ENCODE data around the gene CFAP210. TPM values are rescaled to one million over a fixed set of nuclear protein-coding genes. Genes with fewer than 3 reads are reported as not detected.

CFAP210 gene
- total RNA-seq, 1 experiment from 2014 or later: 0.94 TPM

- DNase-seq: no peak
- no peak overlapping the region for H4K8ac ChIP-seq (replicated peaks; ENCODE audit: insufficient read length, low read depth, low read length)
- Mint-ChIP-seq H3K4me3 (no peak overlapping the region), H3K27me3 (ENCODE audit: low read depth) (no peaks in the 10 kb centered on the region), H3K27ac (no peak overlapping the region), H3K4me1 (no peaks in the 10 kb centered on the region), H3K36me3 (ENCODE audit: insufficient read depth in 1 of 3, low read depth in 3 of 3) (peaks cover 6 to 63% (median 31%) of the 10 kb centered on the region in 3 experiments; a peak in 6 of 7 replicates), H3K9me3 (no peaks in the 10 kb centered on the region)
- H3K4me2 ChIP-seq (ENCODE audit: insufficient read depth, insufficient read length, low read length): no peak overlapping the region
- no peaks in the 10 kb centered on the region for H3K79me1 ChIP-seq (ENCODE audit: insufficient read depth, low read depth, low read length, poor library complexity, severe bottlenecking)
- no peaks in the 10 kb centered on the region for H3K27me3 ChIP-seq (ENCODE audit: insufficient read depth, low read length)
- no peak overlapping the region for H3K56ac ChIP-seq (ENCODE audit: insufficient read length, low read depth, low read length)
- H2BK20ac ChIP-seq (ENCODE audit: low read depth, low read length, poor library complexity, severe bottlenecking): no peak overlapping the region
- H2BK120ac ChIP-seq (ENCODE audit: low read depth, low read length, poor library complexity, severe bottlenecking): no peak overlapping the region
- no peak overlapping the region for H4K91ac ChIP-seq (ENCODE audit: insufficient read length, low read depth, low read length)
- no peak overlapping the region for H2AK5ac ChIP-seq (ENCODE audit: insufficient read length, low read length)
- no peaks in the 10 kb centered on the region for H3K9me3 ChIP-seq (ENCODE audit: control insufficient read depth, low read depth, low read length)
- H3K79me2 ChIP-seq (ENCODE audit: insufficient read depth, low read length): no peaks in the 10 kb centered on the region
- no peak for TF ChIP-seq CTCF (conservative IDR thresholded peaks at IDR 0.05)
- no peak overlapping the region for H3K23ac ChIP-seq (ENCODE audit: insufficient read length, low read depth, low read length)
- H3K23me2 ChIP-seq (ENCODE audit: insufficient read length, low read depth, low read length, poor library complexity, severe bottlenecking): no peaks in the 10 kb centered on the region
- H3T11ph ChIP-seq (ENCODE audit: low read length): no peak overlapping the region
- H4K5ac ChIP-seq (ENCODE audit: insufficient read length, low read depth, low read length): no peak overlapping the region
- no peaks in the 10 kb centered on the region for H4K20me1 ChIP-seq (ENCODE audit: control insufficient read depth, insufficient read depth, insufficient read length)
- H3K4ac ChIP-seq (ENCODE audit: low read depth, low read length): no peak overlapping the region
- no peak overlapping the region for H2AFZ ChIP-seq (ENCODE audit: low read length)
- H3K18ac ChIP-seq (ENCODE audit: insufficient read length, low read depth, low read length): no peak overlapping the region
- H2BK15ac ChIP-seq (ENCODE audit: low read depth, low read length): no peak overlapping the region
- WGBS (ENCODE audit: extremely low coverage, insufficient read length, low lambda C conversion rate): no CpG with 5 or more reads among the region's 4 CpGs
- no peak overlapping the region for H2BK12ac ChIP-seq (ENCODE audit: insufficient read length, low read depth, low read length)
- H3K27ac ChIP-seq (ENCODE audit: insufficient read length, low read depth, low read length): no peak overlapping the region
- no peak overlapping the region for H2BK5ac ChIP-seq (ENCODE audit: insufficient read length, low read length)
- no peak overlapping the region for H3K14ac ChIP-seq (ENCODE audit: insufficient read depth, low read length)
- H3K4me1 ChIP-seq (ENCODE audit: insufficient read depth, low read length): no peaks in the 10 kb centered on the region
- no peak overlapping the region for H3K9ac ChIP-seq (ENCODE audit: extremely low read depth, insufficient read length, low read length)
Measured at GRCh38 chr2:169623235-169623634, 71.0 kb downstream of the CFAP210 start.

Measured in H9 (cell line).